Esophagus squamous epithelium (tissue), 5 donors: ENCODE data around the gene PVR. TPM values are rescaled to one million over a fixed set of nuclear protein-coding genes. Genes with fewer than 3 reads are reported as not detected.

ENCODE experiments used
- DNase-seq: peaks from one replicate; lab custom pipeline; 2025; lab: John Stamatoyannopoulos, UW
- H3K27ac ChIP-seq, 4 donors: fragments of 200-600 bp; sonication (generic); one replicate each; pipeline ENCODE4 v1.5.1; 2016 to 2019; ENCODE audit warnings: mild to moderate bottlenecking in 1 of 4
- H3K27me3 ChIP-seq, 4 donors: fragments of 200-600 bp; sonication (generic); 1 replicate in 3 of 4; 2 replicates in 1 of 4; pipeline versions ENCODE4 v1.5.1 to v1.6.0; 2017 to 2021; ENCODE audit warnings: antibody characterized with exemption in 1 of 4
- H3K36me3 ChIP-seq, 3 donors: fragments of 200-600 bp; sonication (generic); one replicate each; pipeline ENCODE4 v1.5.1; 2016 to 2019
- H3K4me1 ChIP-seq, 3 donors: fragments of 200-600 bp; sonication (generic); one replicate each; pipeline ENCODE4 v1.5.1; 2017 to 2019
- H3K4me3 ChIP-seq, 4 donors: fragments of 200-600 bp; sonication (generic); 1 replicate in 3 of 4; 2 replicates in 1 of 4; pipeline ENCODE4 v1.5.1; 2016 to 2019; ENCODE audit warnings: mild to moderate bottlenecking in 2 of 4, moderate library complexity in 1 of 4
- H3K9me3 ChIP-seq, 3 donors: fragments of 200-600 bp; sonication (generic); one replicate each; pipeline ENCODE4 v1.5.1; 2016 to 2019
- POLR2A ChIP-seq, 4 donors: fragments of 450-650 bp; IDR thresholded peaks; one replicate each; pipeline ENCODE4 v1.6.1; 2017; ENCODE audit warnings: antibody characterized with exemption in 4 of 4, mild to moderate bottlenecking in 4 of 4, moderate library complexity in 3 of 4
- WGBS, 2 donors: methylation state at CpG; one replicate each; pipeline ENCODE4 v1.1.5; 2018; 5-methylcytosine and 5-hydroxymethylcytosine counted together
- intact Hi-C: fragments of 100-400 bp; cut with DNase I; formaldehyde crosslinking; loops from one replicate; pipeline ENCODE4 v1.15.0; 2022
- total RNA-seq, 4 donors: library from RNA; depleted of rRNA; stranded (reverse); fragments of >200 nt; gene quantifications; one replicate each; pipeline ENCODE4 v1.1.0, GENCODE V29; 2016
- TF ChIP-seq, protein P1 (sequence below), 6 experiments: fragments of 450-650 bp in 4 of 6; fragments of 200-600 bp in 2 of 6; sonication (generic) in 2 of 6; IDR thresholded peaks; one replicate each; pipeline ENCODE4 v1.5.1; 2016 to 2019; ENCODE audit warnings: antibody characterized with exemption in 6 of 6, mild to moderate bottlenecking in 4 of 6, moderate library complexity in 4 of 6
- donor health status: DM: yes; HTN: yes; CAD: no.

Gene PVR, protein sequence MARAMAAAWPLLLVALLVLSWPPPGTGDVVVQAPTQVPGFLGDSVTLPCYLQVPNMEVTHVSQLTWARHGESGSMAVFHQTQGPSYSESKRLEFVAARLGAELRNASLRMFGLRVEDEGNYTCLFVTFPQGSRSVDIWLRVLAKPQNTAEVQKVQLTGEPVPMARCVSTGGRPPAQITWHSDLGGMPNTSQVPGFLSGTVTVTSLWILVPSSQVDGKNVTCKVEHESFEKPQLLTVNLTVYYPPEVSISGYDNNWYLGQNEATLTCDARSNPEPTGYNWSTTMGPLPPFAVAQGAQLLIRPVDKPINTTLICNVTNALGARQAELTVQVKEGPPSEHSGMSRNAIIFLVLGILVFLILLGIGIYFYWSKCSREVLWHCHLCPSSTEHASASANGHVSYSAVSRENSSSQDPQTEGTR
- total RNA-seq: 10 to 100 TPM; 13.2 to 21.9 (median 20.9) TPM

DNA sequence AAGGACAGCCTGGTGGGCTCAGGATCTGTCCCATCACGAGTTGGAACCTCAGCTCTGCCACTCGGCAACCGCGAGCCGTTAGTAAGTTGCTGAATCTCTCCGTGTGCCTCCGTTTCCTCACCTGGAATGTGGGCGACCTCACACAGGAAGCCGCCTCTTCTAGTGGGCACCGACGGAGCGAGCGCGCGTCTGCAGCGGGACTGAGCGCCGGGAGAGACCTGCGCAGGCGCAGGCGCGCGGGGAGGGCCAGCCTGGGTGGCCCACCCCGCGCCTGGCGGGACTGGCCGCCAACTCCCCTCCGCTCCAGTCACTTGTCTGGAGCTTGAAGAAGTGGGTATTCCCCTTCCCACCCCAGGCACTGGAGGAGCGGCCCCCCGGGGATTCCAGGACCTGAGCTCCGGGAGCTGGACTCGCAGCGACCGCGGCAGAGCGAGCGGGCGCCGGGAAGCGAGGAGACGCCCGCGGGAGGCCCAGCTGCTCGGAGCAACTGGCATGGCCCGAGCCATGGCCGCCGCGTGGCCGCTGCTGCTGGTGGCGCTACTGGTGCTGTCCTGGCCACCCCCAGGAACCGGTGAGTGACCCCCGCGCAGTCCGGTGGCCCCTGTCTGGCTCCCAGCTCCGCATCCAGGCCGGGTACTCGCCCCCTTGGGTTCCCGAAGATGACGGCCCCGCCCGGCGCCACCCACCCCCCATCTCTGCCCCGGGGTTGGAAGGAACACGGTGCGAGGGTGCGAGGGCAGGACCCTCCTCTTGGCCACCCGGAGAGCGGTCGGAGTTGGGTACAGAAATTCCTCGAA is at the start of gene PVR:
TSS of gene PVR (plus strand) at position 306 of the 797 bp plus-strand sequence. CDS start at position 493, 187 bp downstream.
- TF ChIP-seq POLR2A (IDR thresholded peaks at IDR 0.05): peak in 2 of 4 donors; percentile 17 to 67
- TF ChIP-seq, protein P1, sequence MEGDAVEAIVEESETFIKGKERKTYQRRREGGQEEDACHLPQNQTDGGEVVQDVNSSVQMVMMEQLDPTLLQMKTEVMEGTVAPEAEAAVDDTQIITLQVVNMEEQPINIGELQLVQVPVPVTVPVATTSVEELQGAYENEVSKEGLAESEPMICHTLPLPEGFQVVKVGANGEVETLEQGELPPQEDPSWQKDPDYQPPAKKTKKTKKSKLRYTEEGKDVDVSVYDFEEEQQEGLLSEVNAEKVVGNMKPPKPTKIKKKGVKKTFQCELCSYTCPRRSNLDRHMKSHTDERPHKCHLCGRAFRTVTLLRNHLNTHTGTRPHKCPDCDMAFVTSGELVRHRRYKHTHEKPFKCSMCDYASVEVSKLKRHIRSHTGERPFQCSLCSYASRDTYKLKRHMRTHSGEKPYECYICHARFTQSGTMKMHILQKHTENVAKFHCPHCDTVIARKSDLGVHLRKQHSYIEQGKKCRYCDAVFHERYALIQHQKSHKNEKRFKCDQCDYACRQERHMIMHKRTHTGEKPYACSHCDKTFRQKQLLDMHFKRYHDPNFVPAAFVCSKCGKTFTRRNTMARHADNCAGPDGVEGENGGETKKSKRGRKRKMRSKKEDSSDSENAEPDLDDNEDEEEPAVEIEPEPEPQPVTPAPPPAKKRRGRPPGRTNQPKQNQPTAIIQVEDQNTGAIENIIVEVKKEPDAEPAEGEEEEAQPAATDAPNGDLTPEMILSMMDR (IDR thresholded peaks at IDR 0.05): peak in 1 of 6 experiments; percentile 11
- intact Hi-C loops: no loop called here
- DNase-seq: no peak
- Histone ChIP-seq H3K4me3 (peak within 1 kb of the TSS; percentile 65 to 90 (median 77)), H3K9me3 (no peaks in the 10 kb centered on the region), H3K36me3 (peaks cover 0 to 15% (median 0%) of the 10 kb centered on the region in 3 donors), H3K27ac (peak within 1 kb of the TSS; percentile 80 to 89 (median 84)), H3K27me3 (no peaks in the 10 kb centered on the region), H3K4me1 (peaks cover 0 to 46% (median 6%) of the 10 kb centered on the region in 3 donors)
- WGBS, 2 donors: 0 to 7% methylated on average over 1 to 3 of the region's 70 CpGs

DNA sequence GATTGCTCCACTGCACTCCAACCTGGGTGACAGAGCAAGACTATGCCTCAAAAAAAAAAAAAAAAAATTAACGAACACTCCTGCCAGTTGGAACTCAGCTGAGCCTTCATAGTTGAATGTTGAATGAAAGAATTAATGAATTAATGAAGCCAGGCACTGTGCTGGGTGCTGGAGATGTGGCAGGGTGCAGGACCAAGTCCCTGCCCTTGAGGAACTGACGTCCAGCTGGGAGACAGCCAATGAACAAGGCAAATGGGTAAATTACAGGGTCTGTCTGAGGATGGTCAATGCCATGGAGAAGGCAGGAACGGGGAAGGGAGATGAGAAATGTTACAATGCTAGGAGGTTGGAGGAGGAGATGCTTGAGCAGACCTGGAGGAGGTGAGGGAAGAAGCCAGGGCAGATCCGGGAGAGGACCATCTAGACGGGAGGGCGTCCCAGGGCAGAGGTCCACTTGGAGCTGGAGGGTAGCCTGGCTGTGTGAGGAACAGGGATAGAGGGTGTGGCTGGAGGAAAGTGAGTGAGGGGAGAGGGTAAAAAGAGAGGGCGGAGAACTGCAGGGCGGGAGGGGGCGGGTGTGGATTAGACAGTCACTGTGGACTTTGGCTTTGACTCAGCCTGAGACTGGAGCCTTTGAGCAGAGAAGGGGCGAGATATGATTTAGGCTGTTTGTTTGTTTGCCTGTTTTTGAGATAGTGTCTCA is 47.1 kb upstream of the PVR start:
- no peak overlapping the region for H3K4me3 ChIP-seq
- WGBS, 2 donors: 57 to 66% methylated on average over 9 of the region's 10 CpGs
- no peaks in the 10 kb centered on the region for H3K4me1 ChIP-seq
- H3K36me3 ChIP-seq: no peaks in the 10 kb centered on the region
- peaks cover 0 to 8% (median 0%) of the 10 kb centered on the region in 3 donors for H3K9me3 ChIP-seq
- H3K27me3 ChIP-seq: peaks cover 0 to 63% (median 0%) of the 10 kb centered on the region in 4 donors
- no peak for TF ChIP-seq POLR2A (IDR thresholded peaks at IDR 0.05)
- TF ChIP-seq, protein P1 (IDR thresholded peaks at IDR 0.05): no peak
- intact Hi-C loops: no loop called here
- no peak for DNase-seq
- H3K27ac ChIP-seq: no peak overlapping the region

DNA sequence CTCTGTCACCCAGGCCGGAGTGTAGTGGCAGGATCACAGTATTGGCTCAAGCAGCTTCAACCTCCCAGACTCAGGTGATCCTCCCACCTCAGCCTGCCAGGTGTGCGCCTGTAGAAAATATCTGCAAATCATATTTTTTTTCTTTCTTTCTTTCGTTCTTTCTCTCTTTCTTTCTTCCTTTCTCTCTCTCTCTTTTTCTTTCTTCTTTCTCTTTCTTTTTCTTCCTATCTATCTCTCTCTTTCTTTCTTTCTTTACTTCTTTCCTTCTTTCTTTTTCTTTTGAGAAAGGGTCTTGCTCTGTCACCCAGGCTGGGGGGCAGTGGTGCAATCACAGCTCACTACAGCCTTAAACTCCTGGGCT is 46.6 kb upstream of the PVR start:
- no peak for TF ChIP-seq POLR2A (IDR thresholded peaks at IDR 0.05)
- TF ChIP-seq, protein P1 (IDR thresholded peaks at IDR 0.05): no peak
- Histone ChIP-seq H3K4me1 (no peaks in the 10 kb centered on the region), H3K4me3 (no peak overlapping the region), H3K27ac (no peak overlapping the region), H3K36me3 (no peaks in the 10 kb centered on the region), H3K27me3 (peaks cover 0 to 64% (median 0%) of the 10 kb centered on the region in 4 donors), H3K9me3 (peaks cover 0 to 8% (median 0%) of the 10 kb centered on the region in 3 donors)
- intact Hi-C loops: no loop called here
- WGBS, 2 donors: 48 to 55% methylated on average over 3 of the region's 3 CpGs
- no peak for DNase-seq

DNA sequence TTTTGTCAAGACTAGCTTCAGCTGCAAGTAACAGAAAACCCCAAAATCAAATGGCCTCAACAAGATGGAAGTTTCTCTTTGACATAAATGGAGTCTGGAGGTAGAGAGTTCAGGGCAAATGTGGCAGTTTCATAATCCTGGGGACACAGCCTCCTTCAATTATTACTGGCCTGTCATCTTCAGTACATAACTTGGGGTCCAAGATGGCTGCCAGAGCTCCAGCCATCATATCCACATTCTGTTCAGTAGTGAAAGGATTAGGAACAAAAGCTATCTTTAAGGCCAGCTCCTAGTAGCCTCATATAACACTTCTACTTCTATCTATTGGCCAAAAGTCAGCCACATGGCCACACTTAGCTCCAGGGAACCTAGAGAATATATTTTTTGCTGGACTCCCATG is 45.4 kb upstream of the PVR start:
- Histone ChIP-seq H3K4me3 (no peak overlapping the region), H3K9me3 (peaks cover 0 to 8% (median 0%) of the 10 kb centered on the region in 3 donors), H3K27ac (no peak overlapping the region), H3K36me3 (no peaks in the 10 kb centered on the region), H3K4me1 (no peaks in the 10 kb centered on the region), H3K27me3 (peaks cover 0 to 60% (median 0%) of the 10 kb centered on the region in 4 donors)
- intact Hi-C loops: no loop called here
- DNase-seq: no peak
- TF ChIP-seq POLR2A (IDR thresholded peaks at IDR 0.05): no peak
- TF ChIP-seq, protein P1 (IDR thresholded peaks at IDR 0.05): no peak
